Esophagus (tissue), 2 donors: ENCODE measurements around the gene ANK3. TPM values are rescaled to one million over a fixed set of nuclear protein-coding genes. Genes with fewer than 3 reads are reported as not detected.

Experiments used
- H3K27ac ChIP-seq, 2 donors: one replicate each; pipeline ENCODE4 v1.5.1; 2013; ENCODE audit warnings: low read depth in 2 of 2, mild to moderate bottlenecking in 2 of 2, inconsistent platforms in 1 of 2, low read length in 1 of 2, moderate library complexity in 1 of 2
- H3K27me3 ChIP-seq, 2 donors: one replicate each; pipeline ENCODE4 v1.6.1; 2013; ENCODE audit warnings: low read length in 2 of 2, control low read depth in 1 of 2, mild to moderate bottlenecking in 1 of 2; ENCODE audit not compliant: insufficient read depth in 2 of 2, control insufficient read depth in 1 of 2
- H3K36me3 ChIP-seq, 2 donors: one replicate each; pipeline ENCODE4 v1.6.1; 2013; ENCODE audit warnings: low read length in 1 of 2; ENCODE audit not compliant: control insufficient read depth in 2 of 2, insufficient read depth in 2 of 2
- H3K4me1 ChIP-seq, 2 donors: one replicate each; pipeline ENCODE4 v1.6.1; 2013; ENCODE audit warnings: low read length in 1 of 2; ENCODE audit not compliant: control insufficient read depth in 2 of 2, insufficient read depth in 2 of 2
- H3K4me3 ChIP-seq, 2 donors: one replicate each; pipeline ENCODE4 v1.5.1; 2013; ENCODE audit warnings: low read length in 2 of 2, mild to moderate bottlenecking in 2 of 2, low read depth in 1 of 2, moderate library complexity in 1 of 2
- H3K9me3 ChIP-seq, 2 donors: one replicate each; pipeline ENCODE4 v1.6.1; 2013; ENCODE audit warnings: mild to moderate bottlenecking in 2 of 2, low read depth in 1 of 2, low read length in 1 of 2, moderate library complexity in 1 of 2; ENCODE audit not compliant: control insufficient read depth in 2 of 2, insufficient read depth in 1 of 2
- polyA plus RNA-seq, 2 donors: library from polyadenylated mRNA; stranded (reverse); fragments of 200-250 nt; gene quantifications; one replicate each; pipeline ENCODE4 v1.2.3, GENCODE V29; 2013
- donor health status: healthy with polysubstance abuse.
- donor health status: Bipolar disorder and iron deficiency.

Gene ANK3
- polyA plus RNA-seq, 2 donors: 6.9 to 7.8 TPM

DNA sequence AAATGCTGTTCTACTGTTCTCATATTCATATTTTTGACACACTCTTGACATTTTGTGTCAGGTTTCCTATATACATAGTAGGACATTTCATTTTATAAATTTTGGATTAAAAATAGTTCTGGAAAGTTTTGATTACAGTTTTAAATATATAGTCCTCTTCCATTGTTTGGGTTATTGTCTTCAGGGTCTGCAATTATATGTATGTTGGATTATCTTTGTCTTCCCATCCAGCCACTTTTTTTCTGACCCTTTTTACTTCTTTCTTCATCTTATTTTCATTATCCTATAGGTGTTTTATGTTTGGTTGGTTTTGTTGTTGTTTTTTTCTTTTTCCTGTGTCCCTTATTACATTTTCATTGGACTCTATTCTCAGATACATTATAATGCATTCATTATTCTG, 412.2 kb downstream of the ANK3 start:
- no peaks in the 10 kb centered on the region for H3K4me1 ChIP-seq
- no peaks in the 10 kb centered on the region for H3K36me3 ChIP-seq
- no peaks in the 10 kb centered on the region for H3K9me3 ChIP-seq
- H3K4me3 ChIP-seq: no peak overlapping the region
- no peak overlapping the region for H3K27ac ChIP-seq
- H3K27me3 ChIP-seq: no peaks in the 10 kb centered on the region

DNA sequence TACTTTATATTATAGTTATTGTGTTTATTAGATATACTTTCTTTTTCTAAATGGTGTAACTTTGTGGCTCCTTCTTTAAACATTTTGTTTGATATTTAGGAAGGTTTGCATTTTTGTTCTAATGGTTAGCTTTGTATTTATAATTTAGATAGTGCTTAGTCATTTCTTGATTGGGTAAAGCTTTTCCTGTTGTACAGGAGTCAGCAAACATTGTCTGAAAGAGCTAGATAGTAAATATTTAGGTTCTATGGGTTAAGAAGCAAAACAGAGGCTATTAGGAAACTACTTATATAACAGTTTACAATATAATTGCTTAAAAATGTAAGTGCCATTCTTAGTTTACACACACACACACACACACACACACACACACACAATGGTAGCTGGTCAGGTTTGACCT, 412.8 kb downstream of the ANK3 start:
- no peaks in the 10 kb centered on the region for H3K9me3 ChIP-seq
- no peak overlapping the region for H3K4me3 ChIP-seq
- H3K36me3 ChIP-seq: no peaks in the 10 kb centered on the region
- H3K4me1 ChIP-seq: no peaks in the 10 kb centered on the region
- no peaks in the 10 kb centered on the region for H3K27me3 ChIP-seq
- H3K27ac ChIP-seq: no peak overlapping the region
